ENCODE results near the gene WDR81.

WDR81 gene

GRCh38 chr17:1724351-1724868 is at the start of gene WDR81:
Gene WDR81 (plus strand): TSS chr17:1724704. CDS start chr17:1724960, 256 bp downstream.
- ATAC-seq, result peak; percentile 69
- TF ChIP-seq PPARA (CRISPR knock-in tag; IDR thresholded peaks at IDR 0.05; ENCODE audit: borderline replicate concordance), result no peak
- TF ChIP-seq TSHZ2 (CRISPR knock-in tag; IDR thresholded peaks at IDR 0.05), result 0 out of 2 replicates have a peak, but pooled peaks have one; percentile 24

- no peak for ATAC-seq
- no peak for TF ChIP-seq ZFP30 (CRISPR knock-in tag; IDR thresholded peaks at IDR 0.05)
- TF ChIP-seq ZC3H10 (CRISPR knock-in tag; IDR thresholded peaks at IDR 0.05), result no peak
- no peak for TF ChIP-seq SNAI2 (CRISPR knock-in tag; IDR thresholded peaks at IDR 0.05)
- no peak for TF ChIP-seq CSDC2 (CRISPR knock-in tag; IDR thresholded peaks at IDR 0.05)
- TF ChIP-seq ZNF70 (CRISPR knock-in tag; IDR thresholded peaks at IDR 0.05), result no peak
- TF ChIP-seq ISL1 (CRISPR knock-in tag; IDR thresholded peaks at IDR 0.05), result no peak
- TF ChIP-seq CSRNP3 (CRISPR knock-in tag; IDR thresholded peaks at IDR 0.05), result no peak
- no peak for TF ChIP-seq TOX (CRISPR knock-in tag; IDR thresholded peaks at IDR 0.05; ENCODE audit: borderline replicate concordance)
- no peak for TF ChIP-seq PATZ1 (CRISPR knock-in tag; IDR thresholded peaks at IDR 0.05; ENCODE audit: borderline replicate concordance)
- no peak for TF ChIP-seq ARNTL (CRISPR knock-in tag; IDR thresholded peaks at IDR 0.05; ENCODE audit: borderline replicate concordance, low read depth)
Measured at GRCh38 chr17:1676401-1676800, 48.1 kb upstream of the WDR81 start.

GRCh38 chr17:1683459-1683858 is 41.0 kb upstream of the WDR81 start:
- TF ChIP-seq OSR1 (CRISPR knock-in tag; IDR thresholded peaks at IDR 0.05) (no peak), CSRNP3 (CRISPR knock-in tag; IDR thresholded peaks at IDR 0.05) (no peak), POU6F1 (CRISPR knock-in tag; IDR thresholded peaks at IDR 0.05; ENCODE audit: borderline replicate concordance, low read depth) (no peak), ESRRG (CRISPR knock-in tag; IDR thresholded peaks at IDR 0.05) (no peak), RARB (CRISPR knock-in tag; IDR thresholded peaks at IDR 0.05) (no peak), TSHZ2 (CRISPR knock-in tag; IDR thresholded peaks at IDR 0.05) (no peak), ZNF70 (CRISPR knock-in tag; IDR thresholded peaks at IDR 0.05) (no peak), ZC3H10 (CRISPR knock-in tag; IDR thresholded peaks at IDR 0.05) (no peak), ARNTL (CRISPR knock-in tag; IDR thresholded peaks at IDR 0.05; ENCODE audit: borderline replicate concordance, low read depth) (no peak), ISL1 (CRISPR knock-in tag; IDR thresholded peaks at IDR 0.05) (no peak), ZNF565 (CRISPR knock-in tag; conservative IDR thresholded peaks at IDR 0.05; ENCODE audit: low read depth) (no peak), ZFP30 (CRISPR knock-in tag; IDR thresholded peaks at IDR 0.05) (no peak)
- no peak for ATAC-seq

Data from SK-N-SH treated with all-trans-retinoic acid at 6 μM for 48 hours (cell line).